ENCODE results near the gene RCSD1.

- TF ChIP-seq CEBPB (IDR thresholded peaks at IDR 0.05; ENCODE audit: low read depth, low read length) (no peak), POLR2A (IDR thresholded peaks at IDR 0.05; ENCODE audit: low read depth, low read length) (no peak), USF2 (IDR thresholded peaks at IDR 0.05; ENCODE audit: low read depth, low read length) (no peak)
These were observed 46.3 kb downstream of the RCSD1 start for GRCh38 chr1:167676205-167676915.

Measured in IMR-90 (cell line).